CD4-positive, alpha-beta T cell (primary cell): ENCODE data around the gene JARID2. TPM values are rescaled to one million over a fixed set of nuclear protein-coding genes. Genes with fewer than 3 reads are reported as not detected.
A peak's percentile ranks its signal among the peaks of the same experiment; 100 is the strongest.

ENCODE experiments used
- ATAC-seq: fragments of 200-7000 bp; cut with Tn5 transposase; one replicate; pipeline ENCODE4 v1.10.0; 2022; ENCODE audit warnings: mild to moderate bottlenecking; ENCODE audit not compliant: poor library complexity
- CTCF ChIA-PET: fragments of 350-600 bp; sonication (Branson Sonifier 250); formaldehyde crosslinking; loops from one replicate; lab custom pipeline; 2021; ENCODE audit warnings: antibody characterized with exemption, inconsistent platforms; lab: Charles Lee
- POLR2A ChIA-PET: fragments of 350-600 bp; sonication (Branson Sonifier 250); formaldehyde crosslinking; loops from one replicate; lab custom pipeline; 2021; ENCODE audit warnings: antibody characterized with exemption, inconsistent platforms; lab: Charles Lee
- DNase-seq, 14 experiments: peaks; one replicate each; pipeline ENCODE4 v3.0.0-alpha.2; 2013 to 2020; ENCODE audit warnings: mixed read lengths in 2 of 14
- H3K27ac ChIP-seq, 2 donors: one replicate each; pipeline versions ENCODE4 v1.5.1 to v1.7.0; 2013; ENCODE audit warnings: low read length in 2 of 2, low read depth in 1 of 2, mild to moderate bottlenecking in 1 of 2
- H3K27me3 ChIP-seq, 2 experiments: 1 replicate in 1 of 2; 2 replicates in 1 of 2; pipeline versions ENCODE4 v1.6.1 to v1.7.0; 2013; ENCODE audit warnings: low read length in 2 of 2, control low read depth in 1 of 2, mild to moderate bottlenecking in 1 of 2, moderate library complexity in 1 of 2; ENCODE audit not compliant: insufficient read depth in 2 of 2, control insufficient read depth in 1 of 2
- H3K36me3 ChIP-seq: one replicate; pipeline ENCODE4 v1.6.1; 2013; ENCODE audit warnings: low read length, control low read depth; ENCODE audit not compliant: insufficient read depth
- H3K4me1 ChIP-seq: one replicate; pipeline ENCODE4 v1.6.1; 2013; ENCODE audit warnings: low read length, control low read depth; ENCODE audit not compliant: insufficient read depth
- H3K4me3 ChIP-seq: one replicate; pipeline ENCODE4 v1.5.1; 2013; ENCODE audit warnings: mild to moderate bottlenecking, low read length, moderate library complexity
- H3K9me3 ChIP-seq, 2 experiments: 1 replicate in 1 of 2; 2 replicates in 1 of 2; pipeline versions ENCODE4 v1.6.1 to v1.7.0; 2013; ENCODE audit warnings: low read length in 2 of 2, mild to moderate bottlenecking in 2 of 2, control low read depth in 1 of 2, moderate library complexity in 1 of 2; ENCODE audit not compliant: control insufficient read depth in 1 of 2, insufficient read depth in 1 of 2
- H3K27ac Mint-ChIP-seq: one replicate; pipeline ENCODE4 v1.8.0; 2020; ENCODE audit warnings: mixed read lengths
- H3K27me3 Mint-ChIP-seq: one replicate; pipeline ENCODE4 v1.8.0; 2021; ENCODE audit warnings: mixed read lengths
- H3K36me3 Mint-ChIP-seq: one replicate; pipeline ENCODE4 v1.8.0; 2021; ENCODE audit warnings: low read depth, mixed read lengths
- H3K4me1 Mint-ChIP-seq: one replicate; pipeline ENCODE4 v1.8.0; 2021; ENCODE audit warnings: low read depth, mixed read lengths
- H3K4me3 Mint-ChIP-seq: one replicate; pipeline ENCODE4 v1.8.0; 2020; ENCODE audit warnings: mild to moderate bottlenecking, mixed read lengths
- H3K9me3 Mint-ChIP-seq: one replicate; pipeline ENCODE4 v1.8.0; 2020; ENCODE audit warnings: mixed read lengths
- CTCF ChIP-seq: fragments of 200-600 bp; IDR thresholded peaks from one replicate; pipeline ENCODE4 v1.8.0; 2022; ENCODE audit warnings: antibody characterized with exemption, mild to moderate bottlenecking
- intact Hi-C, 2 experiments: fragments of 100-400 bp; cut with DNase I in 1 of 2; cut with micrococcal nuclease in 1 of 2; formaldehyde crosslinking; loops; one replicate each; pipeline versions ENCODE4 v1.15.1 to v1.9.0; 2023 to 2025; cut with DNase I, micrococcal nuclease
- total RNA-seq, 174 experiments: library from RNA in 2 of 174; stranded (reverse) in 2 of 174; gene quantifications; one replicate each; pipeline ENCODE4 v1.2.3 and lab custom pipeline; 2021 to 2026

The JARID2 gene
- total RNA-seq, 2 experiments from 2014 or later = 32.0 to 33.0 TPM

GRCh38 chr6:15319677-15320076 is 73.8 kb downstream of the JARID2 start:
- no peak overlapping the region for H3K4me3 ChIP-seq
- H3K27ac ChIP-seq = no peak overlapping the region
- Mint-ChIP-seq H3K4me1 (peaks cover 90% of the 10 kb centered on the region), H3K9me3 (no peaks in the 10 kb centered on the region), H3K27me3 (no peaks in the 10 kb centered on the region), H3K27ac (peak overlapping the region; percentile 7), H3K4me3 (peak overlapping the region; percentile 16), H3K36me3 (no peaks in the 10 kb centered on the region)
- H3K36me3 ChIP-seq = no peaks in the 10 kb centered on the region
- DNase-seq (no peak), ATAC-seq (no peak)
- no peak for TF ChIP-seq CTCF
- intact Hi-C loops = no loop called here
- ChIA-PET CTCF (no interaction called here), POLR2A (no interaction called here)
- no peaks in the 10 kb centered on the region for H3K9me3 ChIP-seq
- no peaks in the 10 kb centered on the region for H3K27me3 ChIP-seq
- peaks cover 33% of the 10 kb centered on the region for H3K4me1 ChIP-seq

- peak overlapping the region; percentile 4 for H3K4me3 Mint-ChIP-seq
- TF ChIP-seq CTCF = no peak
- no peaks in the 10 kb centered on the region for H3K27me3 ChIP-seq
- ChIA-PET POLR2A (no interaction called here), CTCF (no interaction called here)
- ATAC-seq (no peak), DNase-seq (no peak)
- H3K27ac ChIP-seq = no peak overlapping the region
- no peaks in the 10 kb centered on the region for H3K9me3 ChIP-seq
- no peak overlapping the region for H3K4me3 ChIP-seq
- no peaks in the 10 kb centered on the region for H3K36me3 ChIP-seq
- intact Hi-C loops = no loop called here
- no peaks in the 10 kb centered on the region for H3K36me3 Mint-ChIP-seq
- peaks cover 88% of the 10 kb centered on the region for H3K4me1 Mint-ChIP-seq
- peaks cover 33% of the 10 kb centered on the region for H3K4me1 ChIP-seq
- H3K27me3 Mint-ChIP-seq = no peaks in the 10 kb centered on the region
- peak overlapping the region; percentile 7 for H3K27ac Mint-ChIP-seq
- no peaks in the 10 kb centered on the region for H3K9me3 Mint-ChIP-seq
These were observed 74.8 kb downstream of the JARID2 start for GRCh38 chr6:15320693-15321092.

GRCh38 chr6:15322184-15322583 is 76.3 kb downstream of the JARID2 start:
- Mint-ChIP-seq H3K27me3 (no peaks in the 10 kb centered on the region), H3K27ac (peak overlapping the region; percentile 75), H3K4me3 (no peak overlapping the region), H3K36me3 (no peaks in the 10 kb centered on the region), H3K4me1 (peaks cover 88% of the 10 kb centered on the region), H3K9me3 (no peaks in the 10 kb centered on the region)
- no peak for TF ChIP-seq CTCF
- peaks cover 37% of the 10 kb centered on the region for H3K4me1 ChIP-seq
- no peaks in the 10 kb centered on the region for H3K9me3 ChIP-seq
- ChIA-PET POLR2A (no interaction called here), CTCF (no interaction called here)
- no peaks in the 10 kb centered on the region for H3K36me3 ChIP-seq
- H3K27me3 ChIP-seq = no peaks in the 10 kb centered on the region
- no peak overlapping the region for H3K27ac ChIP-seq
- ATAC-seq (no peak), DNase-seq (no peak)
- intact Hi-C loops = no loop called here
- no peak overlapping the region for H3K4me3 ChIP-seq
